ENCODE data around the gene PCGF6. TPM values are rescaled to one million over a fixed set of nuclear protein-coding genes. Genes with fewer than 3 reads are reported as not detected.
"Not testable (repeated sequence)": the region's sequence is repeated elsewhere in the genome, so short reads cannot be mapped to it uniquely, and the experiment has no call there.

The PCGF6 gene
- polyA plus RNA-seq, 1 experiment = 3.5 TPM

GRCh38 chr10:103262229-103262628 lies 88.7 kb downstream of the PCGF6 start:
- Histone ChIP-seq H3K27me3 (ENCODE audit: control insufficient read depth, insufficient read depth, low read length) (no peaks in the 10 kb centered on the region), H3K4me3 (ENCODE audit: low read depth, low read length) (no peak overlapping the region), H3K36me3 (ENCODE audit: control insufficient read depth, insufficient read depth, low read length) (no peaks in the 10 kb centered on the region)
- ChIA-PET CTCF (no interaction called here), POLR2A (no interaction called here)
- no peak for DNase-seq (ENCODE audit: low read depth)
- no peak for TF ChIP-seq CTCF (IDR thresholded peaks at IDR 0.05; ENCODE audit: insufficient read depth, low read depth, low read length)

- ChIA-PET POLR2A (no interaction called here), CTCF (no interaction called here)
- H3K4me3 ChIP-seq (ENCODE audit: low read depth, low read length) = no peak overlapping the region
- no peaks in the 10 kb centered on the region for H3K36me3 ChIP-seq (ENCODE audit: control insufficient read depth, insufficient read depth, low read length)
- H3K27me3 ChIP-seq (ENCODE audit: control insufficient read depth, insufficient read depth, low read length) = no peaks in the 10 kb centered on the region
- no peak for DNase-seq (ENCODE audit: low read depth)
- TF ChIP-seq CTCF (IDR thresholded peaks at IDR 0.05; ENCODE audit: insufficient read depth, low read depth, low read length) = no peak
Measured at GRCh38 chr10:103259989-103260388, 91.0 kb downstream of the PCGF6 start.

GRCh38 chr10:103258928-103259327 lies 92.0 kb downstream of the PCGF6 start:
- H3K4me3 ChIP-seq (ENCODE audit: low read depth, low read length); H3K27me3 ChIP-seq (ENCODE audit: control insufficient read depth, insufficient read depth, low read length); DNase-seq (ENCODE audit: low read depth); H3K36me3 ChIP-seq (ENCODE audit: control insufficient read depth, insufficient read depth, low read length); POLR2A ChIA-PET; CTCF ChIA-PET: not testable (repeated sequence)

- no peaks in the 10 kb centered on the region for H3K36me3 ChIP-seq (ENCODE audit: control insufficient read depth, insufficient read depth, low read length)
- DNase-seq (ENCODE audit: low read depth) = no peak
- H3K27me3 ChIP-seq (ENCODE audit: control insufficient read depth, insufficient read depth, low read length) = no peaks in the 10 kb centered on the region
- CTCF ChIA-PET = no interaction called here
- no peak for TF ChIP-seq CTCF (IDR thresholded peaks at IDR 0.05; ENCODE audit: insufficient read depth, low read depth, low read length)
- POLR2A ChIA-PET = no interaction called here
- no peak overlapping the region for H3K4me3 ChIP-seq (ENCODE audit: low read depth, low read length)
Measured at GRCh38 chr10:103257812-103258211, 93.1 kb downstream of the PCGF6 start.

GRCh38 chr10:103256613-103257012 lies 94.3 kb downstream of the PCGF6 start:
- no peaks in the 10 kb centered on the region for H3K36me3 ChIP-seq (ENCODE audit: control insufficient read depth, insufficient read depth, low read length)
- no peak for TF ChIP-seq CTCF (IDR thresholded peaks at IDR 0.05; ENCODE audit: insufficient read depth, low read depth, low read length)
- H3K27me3 ChIP-seq (ENCODE audit: control insufficient read depth, insufficient read depth, low read length) = no peaks in the 10 kb centered on the region
- H3K4me3 ChIP-seq (ENCODE audit: low read depth, low read length) = no peak overlapping the region
- ChIA-PET POLR2A (no interaction called here), CTCF (no interaction called here)
- DNase-seq (ENCODE audit: low read depth) = no peak

- Histone ChIP-seq H3K4me3 (ENCODE audit: low read depth, low read length) (no peak overlapping the region), H3K27me3 (ENCODE audit: control insufficient read depth, insufficient read depth, low read length) (no peaks in the 10 kb centered on the region), H3K36me3 (ENCODE audit: control insufficient read depth, insufficient read depth, low read length) (no peaks in the 10 kb centered on the region)
- DNase-seq (ENCODE audit: low read depth) = no peak
- ChIA-PET POLR2A (no interaction called here), CTCF (interaction anchor here (0.7 to 1.2 kb wide), 3 partner anchors 8 to 13 kb away, joined by 3 to 4 read pairs (median 3); no protein-coding TSS in a partner anchor)
- TF ChIP-seq CTCF (IDR thresholded peaks at IDR 0.05; ENCODE audit: insufficient read depth, low read depth, low read length) = no peak
Measured at GRCh38 chr10:103254538-103255325, 96.2 kb downstream of the PCGF6 start.

All from BJ (cell line).